LNCAP (cell line): ENCODE measurements around the gene TOLLIP.

Experiments
- CTCF ChIP-seq: fragments of 450-650 bp; IDR thresholded peaks from 2 replicates; pipeline ENCODE4 v1.5.1; 2017; ENCODE audit warnings: mild to moderate bottlenecking

TOLLIP gene

GRCh38 chr11:1305501-1306056, 3.9 kb downstream of the TOLLIP start:
- no peak for TF ChIP-seq CTCF

GRCh38 chr11:1305063-1305495, 4.4 kb downstream of the TOLLIP start:
- no peak for TF ChIP-seq CTCF

GRCh38 chr11:1304380-1304779, 5.1 kb downstream of the TOLLIP start:
- no peak for TF ChIP-seq CTCF

- TF ChIP-seq CTCF, result no peak
Observed at GRCh38 chr11:1303973-1304372, 5.5 kb downstream of the TOLLIP start.

- TF ChIP-seq CTCF, result peak; percentile 75
Observed at GRCh38 chr11:1303126-1303821, 6.2 kb downstream of the TOLLIP start.

GRCh38 chr11:1302461-1303125, 6.8 kb downstream of the TOLLIP start:
- TF ChIP-seq CTCF, result no peak

- TF ChIP-seq CTCF, result no peak
Observed at GRCh38 chr11:1302041-1302460, 7.4 kb downstream of the TOLLIP start.
